HUES6 (cell line): ENCODE data around the gene MSMB.
"Not testable (repeated sequence)": the region's sequence is repeated elsewhere in the genome, so short reads cannot be mapped to it uniquely, and the experiment has no call there.

ENCODE experiments used
- H3K27ac ChIP-seq: 2 replicates; pipeline ENCODE4 v1.7.0; 2013; ENCODE audit warnings: low read depth, mild to moderate bottlenecking, low read length, inconsistent platforms
- H3K27me3 ChIP-seq: 2 replicates; pipeline ENCODE4 v1.6.1; 2013; ENCODE audit warnings: low read length; ENCODE audit not compliant: control insufficient read depth, insufficient read depth
- H3K36me3 ChIP-seq: 2 replicates; pipeline ENCODE4 v1.6.1; 2013; ENCODE audit warnings: low read length; ENCODE audit not compliant: control insufficient read depth, insufficient read depth
- H3K4me1 ChIP-seq: 2 replicates; pipeline ENCODE4 v1.6.1; 2013; ENCODE audit warnings: low read length; ENCODE audit not compliant: control insufficient read depth, insufficient read depth
- H3K4me3 ChIP-seq: 2 replicates; pipeline ENCODE4 v1.5.1; 2013; ENCODE audit warnings: low read depth, low read length
- H3K9ac ChIP-seq: one replicate; pipeline ENCODE4 v1.6.1; 2013; ENCODE audit warnings: mild to moderate bottlenecking, low read length
- H3K9me3 ChIP-seq: 2 replicates; pipeline ENCODE4 v1.6.1; 2013; ENCODE audit warnings: low read depth, low read length; ENCODE audit not compliant: control insufficient read depth, insufficient read depth

Gene MSMB

GRCh38 chr10:46002189-46002687 lies 43.8 kb downstream of the MSMB start:
- H3K9ac ChIP-seq, H3K27ac ChIP-seq, H3K27me3 ChIP-seq, H3K4me3 ChIP-seq, H3K9me3 ChIP-seq: not testable (repeated sequence)
- H3K4me1 ChIP-seq, result peaks cover 11% of the 10 kb centered on the region; the same call in 1 of the 2 replicates
- peaks cover 92% of the 10 kb centered on the region for H3K36me3 ChIP-seq

GRCh38 chr10:46001187-46001756 lies 44.8 kb downstream of the MSMB start:
- Histone ChIP-seq H3K27me3 (no peaks in the 10 kb centered on the region), H3K4me1 (peaks cover 11% of the 10 kb centered on the region; the same call in 1 of the 2 replicates), H3K9me3 (no peaks in the 10 kb centered on the region), H3K27ac (0 out of 2 replicates have a peak overlapping the region, but pooled peaks have one; percentile 14), H3K4me3 (no peak overlapping the region), H3K9ac (no peak overlapping the region), H3K36me3 (peaks cover 86% of the 10 kb centered on the region)

GRCh38 chr10:46000538-46000937 lies 45.5 kb downstream of the MSMB start:
- H3K27ac ChIP-seq, result no peak overlapping the region
- no peak overlapping the region for H3K4me3 ChIP-seq
- no peak overlapping the region for H3K9ac ChIP-seq
- H3K36me3 ChIP-seq, result peaks cover 78% of the 10 kb centered on the region
- H3K9me3 ChIP-seq, result no peaks in the 10 kb centered on the region
- peaks cover 11% of the 10 kb centered on the region; the same call in 1 of the 2 replicates for H3K4me1 ChIP-seq
- H3K27me3 ChIP-seq, result no peaks in the 10 kb centered on the region

- not testable (repeated sequence) for H3K27me3 ChIP-seq, H3K9me3 ChIP-seq, H3K9ac ChIP-seq, H3K27ac ChIP-seq, H3K4me3 ChIP-seq
- Histone ChIP-seq H3K4me1 (peaks cover 11% of the 10 kb centered on the region; the same call in 1 of the 2 replicates), H3K36me3 (peaks cover 73% of the 10 kb centered on the region)
These were observed 46.1 kb downstream of the MSMB start for GRCh38 chr10:45999955-46000354.

- Histone ChIP-seq H3K27ac (peak overlapping the region; percentile 25), H3K27me3 (no peaks in the 10 kb centered on the region), H3K9ac (no peak overlapping the region), H3K4me3 (no peak overlapping the region), H3K9me3 (no peaks in the 10 kb centered on the region), H3K36me3 (peaks cover 61% of the 10 kb centered on the region), H3K4me1 (peaks cover 11% of the 10 kb centered on the region; the same call in 1 of the 2 replicates)
These were observed 47.9 kb downstream of the MSMB start for GRCh38 chr10:45997994-45998763.

- Histone ChIP-seq H3K36me3 (peaks cover 59% of the 10 kb centered on the region), H3K9ac (no peak overlapping the region), H3K9me3 (no peaks in the 10 kb centered on the region), H3K4me3 (no peak overlapping the region), H3K27ac (peak overlapping the region; percentile 25), H3K4me1 (peaks cover 11% of the 10 kb centered on the region; the same call in 1 of the 2 replicates), H3K27me3 (no peaks in the 10 kb centered on the region)
These were observed 48.5 kb downstream of the MSMB start for GRCh38 chr10:45997557-45997956.

GRCh38 chr10:45985590-45985989 lies 60.5 kb downstream of the MSMB start:
- not testable (repeated sequence) for H3K9ac ChIP-seq, H3K27me3 ChIP-seq, H3K9me3 ChIP-seq, H3K4me3 ChIP-seq, H3K4me1 ChIP-seq, H3K27ac ChIP-seq
- peaks cover 30% of the 10 kb centered on the region for H3K36me3 ChIP-seq

GRCh38 chr10:45984473-45984872 lies 61.6 kb downstream of the MSMB start:
- H3K4me3 ChIP-seq, H3K9me3 ChIP-seq, H3K27ac ChIP-seq, H3K27me3 ChIP-seq, H3K4me1 ChIP-seq, H3K9ac ChIP-seq: not testable (repeated sequence)
- H3K36me3 ChIP-seq, result peaks cover 26% of the 10 kb centered on the region

GRCh38 chr10:45983538-45984186 lies 62.4 kb downstream of the MSMB start:
- not testable (repeated sequence) for H3K9me3 ChIP-seq, H3K27ac ChIP-seq, H3K27me3 ChIP-seq, H3K4me1 ChIP-seq, H3K9ac ChIP-seq, H3K4me3 ChIP-seq
- H3K36me3 ChIP-seq, result peaks cover 23% of the 10 kb centered on the region
